ENCODE data around the gene LRP5. TPM values are rescaled to one million over a fixed set of nuclear protein-coding genes. Genes with fewer than 3 reads are reported as not detected.
A peak's percentile ranks its signal among the peaks of the same experiment; 100 is the strongest.
"Not testable (repeated sequence)": the region's sequence is repeated elsewhere in the genome, so short reads cannot be mapped to it uniquely, and the experiment has no call there.

LRP5 gene
- total RNA-seq, 2 donors from 2014 or later: 81.0 to 110 TPM

DNA sequence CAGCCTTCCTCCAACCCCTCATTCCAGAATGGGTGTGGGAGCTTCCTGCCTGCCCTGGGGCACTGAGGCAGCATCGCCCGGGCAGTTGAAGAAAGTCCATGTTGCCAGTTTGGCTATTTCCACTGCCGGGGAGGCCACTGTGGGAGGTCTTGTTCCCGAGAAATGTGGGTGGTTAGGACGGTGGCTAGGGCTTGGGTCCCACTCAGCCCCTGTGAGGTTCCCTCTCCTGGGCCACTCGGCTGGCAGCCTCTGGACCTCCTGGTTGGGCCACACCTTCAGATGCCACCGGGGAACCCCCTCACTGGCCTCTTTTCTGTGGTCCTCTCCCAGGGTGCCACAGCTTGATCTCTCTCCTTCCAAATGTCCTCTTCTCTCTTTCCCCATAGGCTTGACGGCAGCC lies 143.1 kb downstream of the LRP5 start:
- no peak overlapping the region for H3K9ac ChIP-seq (ENCODE audit: low read depth in 2 of 2, low read length in 2 of 2)
- intact Hi-C loops (cut with DNase I): no loop called here
- DNase-seq: no peak
- no peak overlapping the region for H3K4me3 ChIP-seq
- no peak for TF ChIP-seq CTCF (IDR thresholded peaks at IDR 0.05)
- H3K36me3 ChIP-seq: no peaks in the 10 kb centered on the region
- peaks cover 6% of the 10 kb centered on the region for H3K4me1 ChIP-seq
- H3K9me3 ChIP-seq: no peaks in the 10 kb centered on the region
- H3K27ac ChIP-seq: no peak overlapping the region
- no peaks in the 10 kb centered on the region for H3K27me3 ChIP-seq

- no peak for DNase-seq
These were observed 145.0 kb downstream of the LRP5 start for GRCh38 chr11:68457216-68457897.

GRCh38 chr11:68457898-68458249 lies 145.5 kb downstream of the LRP5 start:
- DNase-seq: peak; percentile 57

More at GRCh38 chr11:68457216-68457897, 145.0 kb downstream of the LRP5 start:
- peaks cover 6% of the 10 kb centered on the region for H3K4me1 ChIP-seq
- no peaks in the 10 kb centered on the region for H3K36me3 ChIP-seq
- no peaks in the 10 kb centered on the region for H3K9me3 ChIP-seq
- peak overlapping the region in 1 of 2 donors; percentile 43 for H3K9ac ChIP-seq (ENCODE audit: low read depth in 2 of 2, low read length in 2 of 2)
- H3K4me3 ChIP-seq: no peak overlapping the region
- no peak for TF ChIP-seq CTCF (IDR thresholded peaks at IDR 0.05)
- H3K27ac ChIP-seq: no peak overlapping the region
- intact Hi-C loops (cut with DNase I): no loop called here
- no peaks in the 10 kb centered on the region for H3K27me3 ChIP-seq

DNA sequence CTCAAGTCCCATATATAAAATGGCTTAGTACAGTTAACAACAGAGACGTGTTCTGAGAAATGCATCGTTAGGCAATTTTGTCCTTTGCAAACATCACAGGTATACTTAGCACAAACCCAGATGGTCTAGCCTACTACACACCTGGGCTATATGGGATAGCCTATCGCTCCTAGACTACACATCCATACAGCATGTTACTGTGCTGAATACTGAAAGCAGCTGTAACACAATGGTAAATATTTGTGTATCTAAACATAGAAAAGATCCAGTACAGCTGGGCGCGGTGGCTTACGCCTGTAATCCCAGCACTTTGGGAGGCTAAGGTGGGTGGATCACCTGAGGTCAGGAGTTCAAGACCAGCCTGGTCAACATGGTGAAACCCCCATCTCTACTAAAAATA lies 145.9 kb downstream of the LRP5 start:
- H3K4me3 ChIP-seq; H3K36me3 ChIP-seq; DNase-seq; H3K27ac ChIP-seq; H3K4me1 ChIP-seq; intact Hi-C loops (cut with DNase I); H3K9me3 ChIP-seq; H3K27me3 ChIP-seq: not testable (repeated sequence)
- peak overlapping the region in 1 of 2 donors; percentile 43 for H3K9ac ChIP-seq (ENCODE audit: low read depth in 2 of 2, low read length in 2 of 2)

More at GRCh38 chr11:68457898-68458249, 145.5 kb downstream of the LRP5 start:
- intact Hi-C loops (cut with DNase I): no loop called here
- Histone ChIP-seq H3K27me3 (no peaks in the 10 kb centered on the region), H3K9ac (ENCODE audit: low read depth in 2 of 2, low read length in 2 of 2) (peak overlapping the region in 1 of 2 donors; percentile 43), H3K4me1 (peaks cover 6% of the 10 kb centered on the region), H3K4me3 (no peak overlapping the region), H3K9me3 (no peaks in the 10 kb centered on the region), H3K36me3 (no peaks in the 10 kb centered on the region), H3K27ac (no peak overlapping the region)
- TF ChIP-seq CTCF (IDR thresholded peaks at IDR 0.05): no peak

DNA sequence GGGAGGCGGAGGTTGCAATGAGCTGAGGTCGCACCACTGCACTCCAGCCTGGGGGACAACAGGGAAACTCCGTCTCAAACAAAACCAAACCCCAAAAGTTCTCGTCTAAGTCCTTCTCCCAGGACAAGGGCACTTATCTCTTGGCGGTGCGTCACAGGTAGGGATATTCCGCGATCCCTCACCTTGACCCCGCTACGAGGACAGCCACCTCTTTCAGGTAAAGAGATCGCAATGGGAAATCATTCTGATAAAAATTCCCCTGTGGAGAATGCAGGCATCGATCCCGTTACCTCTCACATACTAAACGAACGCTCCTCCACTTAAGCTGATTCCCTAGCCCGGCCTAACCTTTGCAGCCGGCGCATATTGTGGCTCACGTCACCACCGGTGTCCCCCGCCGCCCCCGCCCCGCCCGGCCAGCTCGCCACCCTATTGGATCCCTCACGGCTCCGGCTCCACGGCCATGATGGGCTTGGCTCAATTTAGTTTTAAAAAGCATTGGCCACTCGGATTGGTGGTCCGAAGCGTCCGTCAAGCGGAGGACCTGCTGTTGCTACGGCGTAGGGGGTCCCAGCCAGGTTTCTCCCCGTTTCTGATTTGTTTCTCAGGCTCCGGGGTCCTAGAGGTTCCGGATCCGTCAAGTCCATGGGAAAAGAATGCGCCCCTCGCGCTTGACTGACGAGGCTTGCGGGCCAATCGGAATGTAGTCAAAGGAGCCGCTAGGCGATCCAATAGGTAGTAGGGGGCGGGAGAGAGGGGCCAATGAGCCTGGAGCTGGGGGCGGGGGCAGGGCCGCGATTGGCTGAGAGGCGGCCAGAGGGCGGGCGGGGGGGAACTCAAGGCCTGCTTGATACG lies 147.7 kb downstream of the LRP5 start:
- Histone ChIP-seq H3K9me3 (no peaks in the 10 kb centered on the region), H3K27me3 (no peaks in the 10 kb centered on the region), H3K36me3 (no peaks in the 10 kb centered on the region), H3K4me3 (peak overlapping the region; percentile 85), H3K4me1 (peaks cover 11% of the 10 kb centered on the region), H3K27ac (peak overlapping the region; percentile 95), H3K9ac (ENCODE audit: low read depth in 2 of 2, low read length in 2 of 2) (peak overlapping the region; percentile 73 to 95)
- no peak for TF ChIP-seq CTCF (IDR thresholded peaks at IDR 0.05)
- DNase-seq: peak; percentile 97
- intact Hi-C loops (cut with DNase I): loop anchor here (10.0 kb wide), 1 partner anchor 115 kb away; no protein-coding TSS in a partner anchor

Data from colonic mucosa (tissue), 4 donors.